Stimulated activated CD8-positive, alpha-beta memory T cell treated with anti-CD3 and anti-CD28 coated beads, Interleukin-7, amount 100 ng/mL, for 4 hours (primary cell): ENCODE results near the gene TCAP.

ENCODE experiments used
- DNase-seq, 2 donors: peaks; one replicate each; pipeline ENCODE4 v3.0.0-alpha.2; 2020; ENCODE audit warnings: low read depth in 2 of 2

TCAP gene

DNA sequence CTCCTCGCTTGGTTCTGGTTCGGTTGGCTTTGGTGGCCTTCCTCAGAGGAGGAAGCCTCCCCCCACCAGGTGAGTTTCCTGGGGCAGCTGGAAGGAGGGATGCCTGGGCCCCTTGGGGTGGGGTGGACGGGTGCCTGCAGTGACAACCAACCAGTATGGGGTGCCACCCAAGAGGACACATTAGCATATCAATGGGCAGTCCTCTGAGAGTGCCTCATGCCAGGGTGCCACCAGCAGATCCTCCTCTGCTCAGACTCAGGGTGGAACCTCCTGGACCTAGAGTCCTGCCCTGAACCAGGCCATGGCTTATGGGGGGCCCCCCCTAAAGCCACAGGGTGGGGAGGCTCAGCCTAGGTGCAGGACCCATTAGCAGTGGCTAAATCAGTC, 35.7 kb upstream of the TCAP start:
- DNase-seq = no peak

DNA sequence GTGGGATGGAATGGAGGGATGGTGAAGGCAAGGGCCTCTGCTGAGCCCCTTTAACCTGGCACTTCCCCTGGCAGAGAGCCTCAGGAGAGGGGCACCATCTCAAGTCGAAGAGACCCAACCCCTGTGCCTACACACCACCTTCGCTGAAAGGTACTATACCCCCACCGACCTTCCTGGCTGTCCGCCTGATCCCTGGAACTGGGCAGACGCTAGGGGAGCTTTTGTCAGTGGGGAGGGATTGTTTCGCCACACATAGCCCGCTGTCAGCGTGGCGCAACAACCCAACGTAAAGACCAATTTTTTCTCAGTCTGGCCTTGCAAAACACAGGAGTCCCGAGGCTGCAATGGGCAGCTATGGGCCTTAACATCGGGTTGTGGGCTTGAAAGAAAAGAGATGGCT, 35.3 kb upstream of the TCAP start:
- no peak for DNase-seq

DNA sequence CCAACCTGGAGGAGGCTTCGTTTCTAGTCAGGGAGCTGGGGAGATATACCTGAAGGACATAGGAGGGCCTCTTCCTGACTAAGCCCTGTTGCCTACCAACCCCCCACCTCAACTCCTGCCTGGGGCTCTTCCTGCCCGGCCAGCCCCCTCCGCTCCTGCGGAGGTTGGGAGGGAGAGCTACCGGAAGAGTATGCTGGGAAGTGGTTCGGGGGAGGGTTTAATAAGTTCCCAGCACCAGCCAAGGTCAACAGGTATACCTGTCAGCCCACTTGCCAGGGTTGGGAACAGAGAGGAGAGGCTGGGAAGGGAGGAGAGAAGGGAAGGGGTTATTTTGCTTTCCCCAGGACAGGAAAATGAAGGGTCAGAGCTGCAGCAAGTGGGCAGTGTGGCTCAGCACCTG, 33.7 kb upstream of the TCAP start:
- no peak for DNase-seq

DNA sequence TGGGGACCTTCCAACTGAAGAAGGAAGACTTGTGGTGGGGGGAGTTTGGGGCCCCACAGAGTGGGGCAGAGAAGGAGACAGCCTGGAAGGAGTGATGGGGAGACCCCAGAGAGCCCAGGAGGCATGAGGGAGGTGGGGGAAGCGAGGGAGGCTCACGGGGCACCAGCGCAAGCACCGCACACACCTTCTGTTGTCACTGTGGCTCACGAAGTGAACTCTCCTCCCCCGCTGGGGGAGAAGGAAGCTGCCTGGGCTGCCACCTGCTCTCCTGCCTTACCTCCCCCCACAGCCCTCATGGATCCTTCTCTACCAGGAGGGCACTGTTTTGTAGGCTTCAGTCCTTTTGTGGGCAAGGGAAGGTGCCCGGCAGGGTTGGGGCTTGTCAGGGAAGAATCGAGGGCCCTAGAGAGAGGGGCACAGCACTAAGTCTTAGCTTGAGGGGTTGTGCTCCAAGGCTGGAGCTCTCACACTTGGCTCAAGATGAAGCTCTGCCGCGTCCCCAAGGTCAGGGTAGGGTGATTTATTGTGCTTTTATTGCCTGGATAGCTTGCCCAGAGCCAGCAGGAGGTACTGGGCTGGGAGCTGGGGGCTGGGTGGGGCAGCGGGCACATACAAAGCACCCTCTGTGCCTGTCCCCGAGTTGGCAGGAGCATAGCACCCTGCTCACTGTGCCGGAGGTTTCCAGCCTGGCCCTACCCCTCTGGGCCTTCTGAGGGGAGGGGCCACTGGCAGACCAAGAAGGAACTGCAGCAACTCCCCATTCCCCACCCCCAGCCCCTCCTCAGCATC, 32.8 kb upstream of the TCAP start:
- DNase-seq = no peak

DNA sequence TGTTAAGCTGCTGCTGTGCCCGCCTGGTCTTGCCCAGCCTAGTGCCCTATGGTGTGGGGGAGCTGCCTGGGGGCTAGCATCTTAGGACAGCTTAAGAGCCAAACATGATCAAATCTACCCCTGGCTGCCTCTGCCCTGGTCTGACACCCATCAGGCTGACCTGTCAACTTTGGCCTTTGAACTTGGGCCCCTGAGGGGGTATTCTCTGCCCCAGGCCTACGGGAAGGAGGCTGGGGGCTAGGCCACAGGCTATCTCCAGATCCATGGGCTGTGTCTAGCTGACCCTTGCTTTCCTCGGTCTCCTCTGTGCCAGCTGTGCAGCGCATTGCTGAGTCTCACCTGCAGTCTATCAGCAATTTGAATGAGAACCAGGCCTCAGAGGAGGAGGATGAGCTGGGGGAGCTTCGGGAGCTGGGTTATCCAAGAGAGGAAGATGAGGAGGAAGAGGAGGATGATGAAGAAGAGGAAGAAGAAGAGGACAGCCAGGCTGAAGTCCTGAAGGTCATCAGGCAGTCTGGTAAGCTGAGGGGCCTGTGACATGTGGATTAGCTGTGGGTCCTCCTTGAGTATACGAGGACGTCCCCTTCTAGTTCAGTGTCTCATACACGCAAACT, 31.5 kb upstream of the TCAP start:
- DNase-seq = no peak

DNA sequence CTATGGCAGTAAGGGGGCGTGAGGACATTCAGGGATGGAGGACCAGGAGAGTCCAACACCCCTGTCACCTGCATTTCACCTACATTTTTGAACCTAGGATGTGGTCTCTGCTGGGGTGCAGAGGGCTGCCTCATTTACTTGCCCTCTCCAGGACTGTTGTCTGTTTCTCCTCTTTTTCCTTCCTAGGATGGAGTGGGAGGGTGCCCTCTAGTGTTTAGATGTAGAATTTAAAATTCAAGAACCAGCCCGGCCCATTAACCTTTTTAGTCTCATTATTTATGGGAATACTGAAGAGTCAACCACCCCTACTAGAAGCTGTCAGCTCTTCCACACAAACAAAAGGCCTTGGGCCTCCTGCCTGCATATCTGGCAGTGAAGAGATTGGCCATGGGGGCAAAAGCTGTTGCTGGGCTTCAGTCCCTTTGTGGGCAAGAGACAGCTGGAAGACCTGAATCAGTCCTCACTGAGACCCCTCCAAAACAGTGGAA, 30.7 kb upstream of the TCAP start:
- DNase-seq = no peak

DNA sequence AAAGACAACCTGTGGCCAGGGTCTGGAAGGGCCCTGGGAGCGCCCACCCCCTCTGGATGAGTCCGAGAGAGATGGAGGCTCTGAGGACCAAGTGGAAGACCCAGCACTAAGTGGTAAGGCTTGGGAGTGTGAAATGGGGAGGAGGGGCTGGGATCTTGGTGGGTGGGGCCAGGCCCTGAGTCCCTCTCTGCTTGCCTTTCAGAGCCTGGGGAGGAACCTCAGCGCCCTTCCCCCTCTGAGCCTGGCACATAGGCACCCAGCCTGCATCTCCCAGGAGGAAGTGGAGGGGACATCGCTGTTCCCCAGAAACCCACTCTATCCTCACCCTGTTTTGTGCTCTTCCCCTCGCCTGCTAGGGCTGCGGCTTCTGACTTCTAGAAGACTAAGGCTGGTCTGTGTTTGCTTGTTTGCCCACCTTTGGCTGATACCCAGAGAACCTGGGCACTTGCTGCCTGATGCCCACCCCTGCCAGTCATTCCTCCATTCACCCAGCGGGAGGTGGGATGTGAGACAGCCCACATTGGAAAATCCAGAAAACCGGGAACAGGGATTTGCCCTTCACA, 29.5 kb upstream of the TCAP start:
- no peak for DNase-seq

DNA sequence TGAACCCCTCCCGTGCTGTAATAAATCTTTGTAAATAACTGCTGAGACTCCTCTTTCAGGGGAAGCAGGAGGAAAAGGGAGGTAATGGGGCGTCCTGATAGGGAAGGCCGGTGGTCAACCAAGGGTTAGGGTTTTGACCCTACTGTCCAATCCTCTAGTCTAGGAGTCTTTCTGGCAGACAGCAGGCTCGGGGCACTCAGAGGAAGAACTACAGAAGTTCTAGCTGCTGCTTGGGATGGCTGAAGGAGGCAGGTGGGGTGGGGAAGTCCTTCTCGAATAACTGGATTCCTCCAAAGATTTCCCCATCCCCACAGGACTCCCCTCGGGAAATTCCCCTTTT, 28.6 kb upstream of the TCAP start:
- DNase-seq = no peak

DNA sequence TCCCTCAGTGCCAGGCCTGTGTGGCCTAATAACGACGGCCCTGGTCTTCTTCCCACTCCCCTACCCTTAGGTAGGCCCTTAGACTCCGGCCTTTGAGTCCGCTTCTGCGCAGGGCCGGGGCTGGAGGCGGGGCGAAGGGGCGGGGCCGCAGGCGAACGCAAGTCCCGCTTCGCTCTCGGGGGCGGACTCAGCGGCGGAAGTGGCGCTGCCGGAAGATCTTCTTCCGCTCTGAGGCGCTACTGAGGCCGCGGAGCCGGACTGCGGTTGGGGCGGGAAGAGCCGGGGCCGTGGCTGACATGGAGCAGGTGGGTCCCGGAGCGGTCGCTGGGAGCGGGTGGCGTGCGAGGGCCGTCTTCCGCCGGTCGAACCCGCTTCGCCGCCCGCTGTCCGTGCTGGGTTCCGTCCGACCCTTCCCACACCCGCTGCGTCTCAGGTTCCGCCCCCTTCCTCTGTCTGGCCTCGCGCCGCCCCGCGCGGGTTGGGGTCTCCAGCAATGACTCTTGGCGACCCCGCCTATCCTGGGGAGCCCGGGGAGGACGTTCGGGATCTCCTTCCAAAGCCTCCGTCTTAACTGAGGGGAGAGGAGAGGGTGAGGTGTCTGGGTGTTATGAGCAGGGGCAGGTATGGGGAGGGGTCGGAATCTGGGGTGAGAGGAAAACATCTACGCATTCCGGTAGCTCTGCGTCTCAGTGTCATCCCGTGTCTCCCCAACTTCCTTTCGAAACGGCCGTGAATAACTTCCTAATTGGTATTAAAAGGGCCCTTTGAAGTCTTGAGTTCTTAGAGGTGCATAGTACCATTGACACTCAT, 28.0 kb upstream of the TCAP start, which contains the start of gene STARD3:
Gene STARD3, plus strand, starts transcription at position 218 of the 810 bp plus-strand sequence. CDS start 16,388 bp downstream, outside the sequence.
- DNase-seq = peak; percentile 78 to 88

DNA sequence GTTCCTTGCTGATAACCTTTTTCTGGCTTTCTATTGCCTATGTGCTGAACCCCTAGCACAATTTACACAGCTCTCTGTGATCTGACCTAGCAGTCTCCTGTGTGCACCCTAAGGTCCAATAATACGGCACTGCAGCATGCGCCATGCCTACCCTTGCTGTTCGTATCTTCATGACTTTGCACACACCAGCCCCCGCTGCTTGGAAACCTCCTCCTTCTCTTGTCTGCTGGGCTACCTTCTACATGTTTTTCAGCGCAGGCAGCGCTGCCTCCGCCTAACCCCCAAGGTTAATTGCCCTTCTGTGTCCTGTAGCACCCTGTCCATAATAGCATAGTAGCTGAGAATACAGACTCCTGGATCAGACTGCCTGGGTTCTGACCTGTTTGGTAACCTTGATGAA, 26.8 kb upstream of the TCAP start:
- DNase-seq = no peak

DNA sequence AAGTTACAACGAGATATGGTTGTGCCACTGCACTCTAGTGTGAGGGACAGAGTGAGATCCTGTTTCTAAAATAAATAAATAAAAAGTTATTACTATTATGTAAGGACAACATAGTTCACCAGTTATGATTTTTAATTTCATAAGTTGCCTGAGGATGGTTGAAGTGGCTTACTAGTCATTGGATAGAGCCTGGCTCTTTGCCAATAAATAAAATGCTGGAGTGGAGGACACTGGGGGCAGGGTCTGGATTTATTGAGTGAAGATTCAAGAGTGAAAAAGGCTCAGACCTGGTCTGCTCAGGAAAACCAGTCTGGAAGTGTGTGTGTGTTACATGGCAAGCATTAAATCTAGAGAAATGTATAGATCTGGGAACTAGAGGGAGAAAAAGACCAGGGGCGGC, 26.1 kb upstream of the TCAP start:
- no peak for DNase-seq

DNA sequence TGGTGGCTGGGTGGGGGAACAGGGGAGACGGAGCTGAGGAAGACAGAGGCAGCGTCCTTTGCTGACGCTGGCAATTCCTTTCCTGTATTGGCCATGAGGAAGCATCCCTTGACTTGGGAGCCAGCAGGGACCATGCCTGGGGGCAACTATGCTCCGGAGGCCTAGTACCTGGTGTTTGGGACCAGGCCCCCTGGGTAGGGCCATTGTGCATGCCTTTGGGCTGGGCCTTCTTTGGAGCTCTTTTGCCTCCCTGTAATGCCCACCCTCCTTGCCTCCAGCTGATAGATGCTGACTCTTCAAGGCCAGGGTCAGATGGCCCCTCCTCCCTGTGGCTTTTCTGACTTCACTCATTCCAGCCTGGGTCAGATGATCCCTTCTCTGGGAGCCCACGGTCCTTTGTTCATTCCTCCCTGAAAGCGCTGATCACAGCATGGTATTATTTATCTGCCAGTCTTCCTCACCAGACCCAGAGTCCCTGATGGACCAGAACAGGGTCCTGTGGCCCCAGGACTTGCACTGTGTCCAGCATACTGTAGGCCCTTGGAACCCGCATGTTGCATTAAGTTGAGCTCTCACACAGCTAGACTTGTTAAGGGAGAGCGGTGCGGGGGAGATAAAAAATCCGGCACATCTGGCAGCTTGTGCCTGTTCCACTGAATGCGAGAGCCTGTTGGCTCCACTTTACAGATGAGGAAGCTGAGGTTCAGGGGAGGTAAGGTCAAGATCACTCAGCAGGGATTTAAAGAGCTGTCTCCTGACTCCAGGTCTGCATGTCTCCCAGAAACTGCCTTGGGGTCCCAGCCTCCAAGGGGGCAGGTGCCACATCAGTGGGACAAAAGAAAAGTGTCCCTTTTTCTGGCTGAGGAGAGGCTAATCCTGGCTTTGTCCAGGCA, 25.3 kb upstream of the TCAP start:
- DNase-seq = no peak

DNA sequence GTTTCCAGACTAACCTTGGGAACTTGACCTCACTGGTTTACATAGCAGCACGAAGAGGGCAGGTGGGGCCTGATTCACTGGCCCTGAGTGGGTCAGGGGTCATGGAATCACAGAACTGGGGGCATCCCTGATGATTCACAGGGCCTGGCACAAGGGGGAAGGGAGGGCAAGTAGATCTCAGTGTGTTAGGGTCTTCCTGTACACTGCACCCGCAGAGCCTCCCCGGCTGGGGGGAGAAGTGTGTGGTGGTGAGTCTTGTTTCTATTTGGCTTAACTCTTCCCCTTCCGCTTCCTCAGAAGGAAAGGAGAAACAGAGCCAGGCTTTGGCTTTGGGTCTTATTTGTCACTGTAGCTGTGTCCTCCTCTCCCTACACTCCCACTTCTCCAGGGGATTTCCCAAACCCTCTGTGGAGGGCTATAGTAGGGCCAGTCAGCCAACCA, 24.5 kb upstream of the TCAP start:
- no peak for DNase-seq

DNA sequence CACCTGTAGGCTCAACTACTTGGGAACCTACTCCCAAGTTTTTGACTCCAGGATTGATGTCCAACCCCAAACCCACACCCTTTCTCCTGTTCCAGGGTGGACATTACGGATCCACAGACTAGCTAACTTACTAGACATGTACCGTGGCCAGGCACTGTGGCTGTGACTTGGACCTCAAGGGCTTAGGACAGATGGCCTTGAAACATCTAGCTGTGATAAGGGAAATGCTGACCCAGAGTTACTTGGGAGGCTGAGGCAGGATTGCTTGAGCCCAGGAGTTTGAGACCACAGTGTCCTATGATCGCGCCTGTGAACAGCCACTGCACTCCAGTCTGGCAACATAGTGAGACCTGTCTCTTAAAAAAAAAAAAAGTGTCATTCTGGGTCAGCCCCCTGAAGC, 24.1 kb upstream of the TCAP start:
- DNase-seq = no peak

DNA sequence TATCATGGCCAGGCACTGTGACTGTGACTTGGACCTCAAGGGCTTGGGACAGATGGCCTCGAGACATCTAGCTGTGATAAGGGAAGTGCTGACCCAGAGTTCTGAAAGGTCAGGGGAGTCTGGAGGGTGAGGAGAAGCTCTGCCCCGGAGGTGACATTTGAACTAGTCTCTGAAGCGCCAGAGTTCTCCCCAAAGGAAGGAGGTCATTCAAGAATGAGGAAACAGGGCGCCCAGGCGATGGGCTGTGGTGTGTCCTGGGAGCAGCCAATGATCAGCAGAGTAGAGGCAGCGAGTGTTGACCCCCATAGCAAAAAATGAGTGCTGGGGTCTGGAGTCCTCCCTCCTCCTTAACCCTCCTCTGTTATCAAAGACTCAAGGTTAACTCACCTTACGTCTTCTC, 23.3 kb upstream of the TCAP start:
- no peak for DNase-seq

DNA sequence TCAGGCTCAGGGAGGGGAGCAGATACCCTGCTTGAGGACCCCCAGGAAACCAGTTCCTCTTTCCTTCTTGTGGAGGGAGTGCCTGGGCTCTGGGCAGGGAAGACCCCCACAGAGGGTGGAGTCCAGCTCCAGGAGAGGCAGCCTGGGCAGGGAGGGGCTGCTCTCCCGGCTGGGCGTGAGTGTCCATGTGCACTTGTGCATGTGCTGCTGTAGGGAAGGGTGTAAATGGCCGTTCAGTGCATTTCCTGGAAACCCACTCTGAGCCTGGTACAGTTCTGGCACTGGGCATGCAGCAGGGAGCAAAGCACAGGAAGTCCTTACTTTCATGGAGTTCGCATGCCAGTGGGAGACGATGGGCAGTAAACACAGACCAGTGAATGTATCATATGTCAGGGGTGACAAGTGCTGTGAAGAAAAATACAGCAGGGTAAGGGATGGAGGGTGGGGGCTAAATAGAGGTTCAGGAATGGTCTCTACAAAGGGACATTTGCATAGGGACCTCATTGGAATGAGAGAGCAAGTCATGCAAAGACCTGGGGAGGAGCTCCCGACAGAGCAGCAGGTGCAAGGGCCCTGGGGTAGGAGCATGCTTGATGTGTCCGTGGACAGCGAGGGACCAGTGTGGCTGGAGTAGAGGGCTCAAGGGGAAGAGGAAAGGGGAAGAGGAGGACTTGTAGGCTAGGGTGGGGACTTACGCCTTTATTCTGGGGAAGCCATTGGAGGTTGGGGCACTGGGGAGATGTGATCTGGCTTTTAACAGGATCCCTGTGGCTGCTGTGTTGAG, 22.7 kb upstream of the TCAP start:
- no peak for DNase-seq

DNA sequence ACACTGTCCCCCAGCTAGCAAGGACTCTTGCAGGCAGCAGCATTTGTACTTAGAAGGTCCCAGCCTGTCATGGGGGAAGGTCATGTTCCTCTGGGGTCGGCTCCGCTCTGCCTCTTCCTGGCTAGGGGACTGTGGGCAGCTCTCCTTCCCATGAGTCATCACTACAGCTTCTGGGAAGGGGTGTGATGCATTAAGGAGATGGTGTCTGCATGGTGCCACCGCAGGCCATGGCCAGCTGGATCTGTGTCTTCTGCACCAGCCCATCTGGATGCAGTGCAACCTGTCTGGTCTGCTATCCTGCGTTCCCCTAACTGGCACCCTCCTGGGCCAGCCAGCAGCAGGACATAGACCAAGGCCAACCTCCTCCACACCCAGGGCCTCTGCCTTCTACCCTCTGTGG, 21.9 kb upstream of the TCAP start:
- no peak for DNase-seq

DNA sequence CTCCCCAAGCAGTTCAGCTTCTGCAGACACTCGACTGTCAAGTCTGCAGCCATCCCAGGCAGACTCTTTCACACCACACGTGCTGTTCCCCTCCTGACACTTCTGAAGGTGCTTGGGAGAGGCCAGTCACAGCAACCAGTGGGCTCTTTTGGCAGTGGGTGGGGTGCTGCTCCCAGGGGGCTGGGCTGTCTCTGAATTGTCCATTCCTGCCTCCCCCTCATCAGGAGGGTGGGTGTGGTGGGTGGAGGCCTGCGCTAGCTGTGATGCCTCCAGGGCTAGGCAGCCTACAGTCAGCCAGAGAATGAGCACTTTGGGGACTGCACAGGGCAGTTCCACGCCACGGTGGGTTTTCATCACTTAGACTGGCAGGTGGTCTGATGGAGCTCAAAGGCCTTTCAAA, 17.9 kb upstream of the TCAP start:
- DNase-seq = no peak

DNA sequence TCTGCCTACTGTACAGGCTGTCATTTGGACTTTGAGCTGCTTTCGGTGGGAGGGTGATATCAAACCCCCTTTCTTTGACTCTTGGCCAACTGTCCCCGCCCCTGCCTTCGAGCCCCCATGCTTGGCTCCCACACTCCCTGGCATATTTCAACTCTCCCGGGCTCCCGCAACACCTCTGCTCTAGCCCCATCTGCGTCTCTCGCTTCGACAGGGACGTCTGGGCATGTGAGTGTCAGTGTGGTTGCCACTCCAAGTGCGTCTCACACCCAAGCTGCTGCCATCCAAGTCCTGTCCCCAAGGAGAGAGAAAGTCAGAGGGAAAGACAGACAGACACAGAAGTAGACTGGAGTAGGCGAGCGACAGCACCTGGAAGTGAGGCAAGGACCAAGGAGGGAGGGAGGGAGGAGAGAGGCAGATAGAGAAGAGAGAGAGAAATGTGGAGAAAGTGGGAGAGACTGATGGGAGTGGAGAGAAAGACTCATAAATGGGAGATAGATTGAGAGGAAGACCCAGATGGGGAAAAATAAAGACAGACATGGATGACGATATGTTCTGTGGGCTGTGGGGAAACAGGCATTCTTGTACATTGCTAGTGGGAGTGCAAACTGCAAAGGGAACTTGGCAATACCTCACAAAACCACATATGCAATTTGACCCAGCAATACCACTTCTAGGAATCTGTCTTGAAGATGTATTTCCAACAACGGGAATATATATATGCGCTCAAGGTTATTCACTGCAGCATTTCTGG, 16.4 kb upstream of the TCAP start:
- no peak for DNase-seq

DNA sequence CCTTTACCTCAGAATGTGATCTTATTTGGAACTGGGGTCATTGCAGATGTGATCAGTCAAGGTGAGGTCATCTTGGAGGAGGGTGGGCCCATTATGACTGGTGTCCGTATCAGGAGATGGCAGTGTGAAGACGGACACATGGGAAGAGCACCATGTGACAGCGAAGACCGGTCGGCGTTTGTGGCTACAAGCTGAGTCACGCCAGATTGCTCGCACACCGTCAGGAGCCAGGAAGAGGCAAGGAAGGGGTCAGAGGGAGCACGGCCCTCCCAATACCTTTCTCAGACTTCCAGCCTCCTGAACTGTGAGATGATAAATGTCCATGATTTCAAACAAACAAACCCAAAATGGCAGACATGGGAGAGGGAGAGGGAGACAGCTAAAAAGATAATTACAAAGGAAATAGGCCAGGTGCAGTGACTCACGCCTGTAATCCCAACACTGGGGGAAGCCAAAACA, 15.0 kb upstream of the TCAP start:
- DNase-seq = no peak
